Measurements from ENCODE around the gene RAPGEF1. TPM values are rescaled to one million over a fixed set of nuclear protein-coding genes. Genes with fewer than 3 reads are reported as not detected.

Gene RAPGEF1
- total and polyA plus RNA-seq, 2 of the 13 experiments (the other 11 are each of a cell fraction or from before 2014, with no cell fraction given) = 21.2 to 38.9 TPM

- TF ChIP-seq CSRNP1 (CRISPR knock-in tag; IDR thresholded peaks at IDR 0.05) (no peak), KMT2A (CRISPR knock-in tag; IDR thresholded peaks at IDR 0.05) (no peak; the same call in 1 of the 2 replicates), HCFC1 (IDR thresholded peaks at IDR 0.05; ENCODE audit: low read depth, low read length) (peak; percentile 89), TRIM24 (CRISPR knock-in tag; IDR thresholded peaks at IDR 0.05) (no peak), MXD1 (CRISPR knock-in tag; IDR thresholded peaks at IDR 0.05) (0 out of 2 replicates have a peak, but pooled peaks have one; percentile 34), HINFP (CRISPR knock-in tag; IDR thresholded peaks at IDR 0.05; ENCODE audit: low read depth) (no peak), ZBTB34 (CRISPR knock-in tag; IDR thresholded peaks at IDR 0.05) (no peak), KDM4B (CRISPR knock-in tag; IDR thresholded peaks at IDR 0.05) (no peak), GATAD1 (CRISPR knock-in tag; IDR thresholded peaks at IDR 0.05) (peak; percentile 58; the same call in 1 of the 2 replicates), ISX (CRISPR knock-in tag; conservative IDR thresholded peaks at IDR 0.05) (no peak), MXI1 (IDR thresholded peaks at IDR 0.05; ENCODE audit: borderline replicate concordance, low read depth, low read length) (0 out of 3 replicates have a peak, but pooled peaks have one; percentile 53), SALL1 (CRISPR knock-in tag; IDR thresholded peaks at IDR 0.05) (peak; percentile 50; the same call in 1 of the 2 replicates), ZNF747 (CRISPR knock-in tag; IDR thresholded peaks at IDR 0.05; ENCODE audit: borderline replicate concordance) (0 out of 2 replicates have a peak, but pooled peaks have one; percentile 36), ZNF235 (CRISPR knock-in tag; IDR thresholded peaks at IDR 0.05; ENCODE audit: borderline replicate concordance) (peak; percentile 52), ZNF570 (CRISPR knock-in tag; IDR thresholded peaks at IDR 0.05; ENCODE audit: borderline replicate concordance) (no peak), ZNF143 (CRISPR knock-in tag; IDR thresholded peaks at IDR 0.05) (peak; percentile 91), ZNF672 (CRISPR knock-in tag; IDR thresholded peaks at IDR 0.05) (no peak), MEIS2 (CRISPR knock-in tag; IDR thresholded peaks at IDR 0.05) (0 out of 2 replicates have a peak, but pooled peaks have one; percentile 10), THRA (CRISPR knock-in tag; IDR thresholded peaks at IDR 0.05; ENCODE audit: borderline replicate concordance) (no peak), FOXM1 (CRISPR knock-in tag; IDR thresholded peaks at IDR 0.05) (no peak), MAZ (IDR thresholded peaks at IDR 0.05; ENCODE audit: borderline replicate concordance, low read depth, low read length) (no peak), MAZ (CRISPR knock-in tag; IDR thresholded peaks at IDR 0.05; ENCODE audit: low read depth) (peak; percentile 78; the same call in 1 of the 2 replicates), ZBTB8A (CRISPR knock-in tag; IDR thresholded peaks at IDR 0.05; ENCODE audit: borderline replicate concordance, low read depth) (no peak)
Observed at GRCh38 chr9:131530920-131531832, 208.7 kb downstream of the RAPGEF1 start, which contains the start of gene UCK1 (continued).
